Astrocyte (in vitro differentiated cells and primary cell): ENCODE measurements around the gene CHCHD2. TPM values are rescaled to one million over a fixed set of nuclear protein-coding genes. Genes with fewer than 3 reads are reported as not detected.
"Not testable (repeated sequence)": the region's sequence is repeated elsewhere in the genome, so short reads cannot be mapped to it uniquely, and the experiment has no call there.

Source experiments
- DNase-seq: peaks from one replicate; pipeline ENCODE4 v3.0.0-alpha.2; 2010; ENCODE audit warnings: low read depth
- FAIRE-seq: peaks from 2 replicates; lab custom pipeline; 2011; peaks lifted over from hg19 to GRCh38; lab: Jason Lieb, UNC
- H2AFZ ChIP-seq: 2 replicates; pipeline ENCODE4 v1.6.0; 2012; ENCODE audit warnings: low read depth, low read length, inconsistent platforms
- H3K27ac ChIP-seq: 2 replicates; pipeline ENCODE4 v1.5.1; 2011; ENCODE audit warnings: low read depth, low read length, inconsistent platforms
- H3K27me3 ChIP-seq: 2 replicates; pipeline ENCODE4 v1.6.0; 2011; ENCODE audit warnings: low read length, inconsistent platforms; ENCODE audit not compliant: insufficient read depth
- H3K36me3 ChIP-seq: 2 replicates; pipeline ENCODE4 v1.5.1; 2011; ENCODE audit warnings: low read length, inconsistent platforms; ENCODE audit not compliant: insufficient read depth
- H3K4me1 ChIP-seq: 2 replicates; pipeline ENCODE4 v1.5.1; 2011; ENCODE audit warnings: low read length, inconsistent platforms; ENCODE audit not compliant: insufficient read depth
- H3K4me2 ChIP-seq: 2 replicates; pipeline ENCODE4 v1.6.0; 2012; ENCODE audit warnings: low read length, inconsistent platforms
- H3K4me3 ChIP-seq: 2 replicates; pipeline ENCODE4 v1.5.1; 2011; ENCODE audit warnings: low read depth, mild to moderate bottlenecking, low read length, inconsistent platforms; ENCODE audit not compliant: insufficient read depth
- H3K79me2 ChIP-seq: 2 replicates; pipeline ENCODE4 v1.6.0; 2012; ENCODE audit warnings: mild to moderate bottlenecking, low read length, inconsistent platforms; ENCODE audit not compliant: insufficient read depth
- H3K9ac ChIP-seq: 2 replicates; pipeline ENCODE4 v1.6.0; 2012; ENCODE audit warnings: mild to moderate bottlenecking, low read length, inconsistent platforms
- H3K9me3 ChIP-seq: 2 replicates; pipeline ENCODE4 v1.5.1; 2012; ENCODE audit warnings: low read depth, mild to moderate bottlenecking, low read length, inconsistent platforms; ENCODE audit not compliant: insufficient read depth
- H4K20me1 ChIP-seq: 2 replicates; pipeline ENCODE4 v1.6.0; 2012; ENCODE audit warnings: low read length, inconsistent platforms; ENCODE audit not compliant: insufficient read depth
- H3K27ac Mint-ChIP-seq: one replicate; pipeline ENCODE4 v1.8.0; 2021; ENCODE audit warnings: mild to moderate bottlenecking, mixed read lengths; ENCODE audit not compliant: unreplicated experiment
- H3K27me3 Mint-ChIP-seq: one replicate; pipeline ENCODE4 v1.8.0; 2021; ENCODE audit warnings: low read depth, mixed read lengths; ENCODE audit not compliant: unreplicated experiment
- H3K36me3 Mint-ChIP-seq: one replicate; pipeline ENCODE4 v1.8.0; 2021; ENCODE audit warnings: low read depth, mixed read lengths; ENCODE audit not compliant: unreplicated experiment
- H3K4me1 Mint-ChIP-seq: one replicate; pipeline ENCODE4 v1.8.0; 2021; ENCODE audit warnings: low read depth, mixed read lengths; ENCODE audit not compliant: unreplicated experiment
- H3K4me3 Mint-ChIP-seq: one replicate; pipeline ENCODE4 v1.8.0; 2021; ENCODE audit warnings: mild to moderate bottlenecking, moderate library complexity, mixed read lengths; ENCODE audit not compliant: unreplicated experiment
- H3K9me3 Mint-ChIP-seq: one replicate; pipeline ENCODE4 v1.8.0; 2021; ENCODE audit warnings: mild to moderate bottlenecking, mixed read lengths; ENCODE audit not compliant: unreplicated experiment
- EZH2 ChIP-seq: IDR thresholded peaks from 2 replicates; pipeline ENCODE4 v1.6.1; 2012; ENCODE audit warnings: mild to moderate bottlenecking, low read length, inconsistent platforms; ENCODE audit not compliant: insufficient read depth
- total RNA-seq: library from RNA; stranded (reverse); gene quantifications from 2 replicates; pipeline ENCODE4 v1.2.1, GENCODE V29; 2021
- TF ChIP-seq, protein P1 (sequence below): IDR thresholded peaks from 2 replicates; pipeline ENCODE4 v1.5.1; 2011; ENCODE audit warnings: low read depth, mild to moderate bottlenecking, inconsistent platforms, low read length, moderate library complexity; ENCODE audit not compliant: insufficient read depth

The CHCHD2 gene
- total RNA-seq, 1 donor from 2014 or later = not detected

DNA sequence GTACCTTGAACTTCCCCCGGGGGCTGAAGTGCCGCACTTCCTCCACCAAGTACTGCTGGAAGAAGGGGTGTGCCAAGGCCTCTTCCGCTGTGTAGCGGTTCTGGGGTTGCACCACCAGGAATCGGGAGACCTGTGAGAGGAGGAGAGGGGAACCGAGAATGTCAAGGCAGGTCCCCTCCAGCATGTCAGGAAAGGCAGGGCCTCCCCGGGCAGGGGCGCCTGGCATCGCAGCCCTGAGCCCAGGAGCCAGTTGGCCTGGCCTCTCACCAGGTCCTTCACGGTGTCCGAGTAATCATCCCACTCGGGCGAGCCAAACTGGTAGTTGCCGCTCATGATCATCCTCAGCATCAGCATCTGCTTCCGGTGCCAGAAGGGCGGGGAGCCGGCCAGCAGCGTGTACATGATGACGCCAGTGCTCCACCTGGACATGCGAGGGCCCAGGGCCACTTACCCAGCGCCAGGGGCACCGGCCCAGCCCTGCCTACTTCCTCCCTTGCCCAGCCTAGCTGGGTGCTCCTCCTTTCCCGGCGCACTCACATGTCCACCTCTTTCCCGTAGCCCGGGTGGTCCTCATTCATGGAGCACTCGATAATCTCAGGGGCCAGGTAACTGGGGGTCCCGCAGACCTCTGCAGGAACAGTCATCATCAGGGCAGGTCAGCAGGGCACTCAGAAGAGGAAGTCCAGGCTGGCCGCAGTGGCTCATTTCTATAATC lies 24.5 kb downstream of the CHCHD2 start:
- Mint-ChIP-seq H3K27ac (no peak overlapping the region), H3K36me3 (peaks cover 8% of the 10 kb centered on the region), H3K9me3 (no peaks in the 10 kb centered on the region), H3K27me3 (no peaks in the 10 kb centered on the region), H3K4me3 (no peak overlapping the region), H3K4me1 (peaks cover 5% of the 10 kb centered on the region)
- H4K20me1 ChIP-seq = peaks cover 8% of the 10 kb centered on the region
- H3K79me2 ChIP-seq = no peaks in the 10 kb centered on the region
- FAIRE-seq = no peak
- no peak overlapping the region for H3K4me2 ChIP-seq
- H3K9me3 ChIP-seq = no peaks in the 10 kb centered on the region
- no peak overlapping the region for H3K4me3 ChIP-seq
- H3K36me3 ChIP-seq = peaks cover 6% of the 10 kb centered on the region
- no peak overlapping the region for H2AFZ ChIP-seq
- no peak for DNase-seq
- H3K27me3 ChIP-seq = no peaks in the 10 kb centered on the region
- no peak overlapping the region for H3K9ac ChIP-seq
- peaks cover 11% of the 10 kb centered on the region for H3K4me1 ChIP-seq
- TF ChIP-seq, protein P1, sequence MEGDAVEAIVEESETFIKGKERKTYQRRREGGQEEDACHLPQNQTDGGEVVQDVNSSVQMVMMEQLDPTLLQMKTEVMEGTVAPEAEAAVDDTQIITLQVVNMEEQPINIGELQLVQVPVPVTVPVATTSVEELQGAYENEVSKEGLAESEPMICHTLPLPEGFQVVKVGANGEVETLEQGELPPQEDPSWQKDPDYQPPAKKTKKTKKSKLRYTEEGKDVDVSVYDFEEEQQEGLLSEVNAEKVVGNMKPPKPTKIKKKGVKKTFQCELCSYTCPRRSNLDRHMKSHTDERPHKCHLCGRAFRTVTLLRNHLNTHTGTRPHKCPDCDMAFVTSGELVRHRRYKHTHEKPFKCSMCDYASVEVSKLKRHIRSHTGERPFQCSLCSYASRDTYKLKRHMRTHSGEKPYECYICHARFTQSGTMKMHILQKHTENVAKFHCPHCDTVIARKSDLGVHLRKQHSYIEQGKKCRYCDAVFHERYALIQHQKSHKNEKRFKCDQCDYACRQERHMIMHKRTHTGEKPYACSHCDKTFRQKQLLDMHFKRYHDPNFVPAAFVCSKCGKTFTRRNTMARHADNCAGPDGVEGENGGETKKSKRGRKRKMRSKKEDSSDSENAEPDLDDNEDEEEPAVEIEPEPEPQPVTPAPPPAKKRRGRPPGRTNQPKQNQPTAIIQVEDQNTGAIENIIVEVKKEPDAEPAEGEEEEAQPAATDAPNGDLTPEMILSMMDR = no peak
- TF ChIP-seq EZH2 = no peak
- no peak overlapping the region for H3K27ac ChIP-seq

DNA sequence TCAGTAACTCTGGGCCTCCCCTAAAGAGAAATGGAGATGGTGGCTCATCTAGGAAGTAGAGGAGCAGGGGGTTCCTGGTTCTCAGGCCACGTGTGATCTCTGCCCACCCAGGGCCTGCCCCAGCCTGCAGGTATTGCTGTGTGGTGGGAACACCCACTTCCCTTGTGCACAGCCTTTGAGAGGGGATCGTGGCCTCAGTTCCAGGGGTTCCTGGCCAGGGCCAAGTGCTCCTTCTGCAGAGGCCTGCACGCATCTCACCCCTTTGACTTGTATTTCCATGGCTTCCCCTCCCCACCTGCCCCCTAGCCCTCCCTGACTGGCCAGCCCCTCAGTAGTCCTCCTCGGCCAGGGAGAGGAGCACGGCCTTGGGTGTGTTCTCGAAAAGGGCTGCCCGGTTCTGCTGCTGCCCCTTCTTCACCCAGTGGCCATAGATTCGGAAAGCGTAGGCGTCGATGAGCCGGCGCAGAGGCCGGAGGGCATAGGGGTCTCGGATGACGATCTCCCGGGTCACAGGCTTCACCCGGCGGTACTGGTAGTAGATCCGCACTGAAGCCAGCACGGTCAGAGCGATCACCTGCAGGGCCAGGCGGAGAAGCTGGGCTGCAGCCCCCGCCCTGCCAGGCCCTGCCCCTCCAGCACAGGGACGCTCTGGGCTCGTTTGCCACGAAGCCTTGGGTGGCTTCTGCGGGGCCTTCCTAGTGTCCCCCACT lies 25.4 kb downstream of the CHCHD2 start:
- not testable (repeated sequence) for H3K36me3 ChIP-seq, H3K27ac Mint-ChIP-seq, H3K9me3 Mint-ChIP-seq, H3K27ac ChIP-seq, H3K27me3 Mint-ChIP-seq, H3K9me3 ChIP-seq, H3K9ac ChIP-seq, H3K4me3 Mint-ChIP-seq, H3K4me2 ChIP-seq, H3K4me1 Mint-ChIP-seq, H3K27me3 ChIP-seq, FAIRE-seq, DNase-seq, H2AFZ ChIP-seq, H3K4me3 ChIP-seq, H3K79me2 ChIP-seq, H4K20me1 ChIP-seq
- peaks cover 11% of the 10 kb centered on the region for H3K36me3 Mint-ChIP-seq
- peaks cover 11% of the 10 kb centered on the region for H3K4me1 ChIP-seq

DNA sequence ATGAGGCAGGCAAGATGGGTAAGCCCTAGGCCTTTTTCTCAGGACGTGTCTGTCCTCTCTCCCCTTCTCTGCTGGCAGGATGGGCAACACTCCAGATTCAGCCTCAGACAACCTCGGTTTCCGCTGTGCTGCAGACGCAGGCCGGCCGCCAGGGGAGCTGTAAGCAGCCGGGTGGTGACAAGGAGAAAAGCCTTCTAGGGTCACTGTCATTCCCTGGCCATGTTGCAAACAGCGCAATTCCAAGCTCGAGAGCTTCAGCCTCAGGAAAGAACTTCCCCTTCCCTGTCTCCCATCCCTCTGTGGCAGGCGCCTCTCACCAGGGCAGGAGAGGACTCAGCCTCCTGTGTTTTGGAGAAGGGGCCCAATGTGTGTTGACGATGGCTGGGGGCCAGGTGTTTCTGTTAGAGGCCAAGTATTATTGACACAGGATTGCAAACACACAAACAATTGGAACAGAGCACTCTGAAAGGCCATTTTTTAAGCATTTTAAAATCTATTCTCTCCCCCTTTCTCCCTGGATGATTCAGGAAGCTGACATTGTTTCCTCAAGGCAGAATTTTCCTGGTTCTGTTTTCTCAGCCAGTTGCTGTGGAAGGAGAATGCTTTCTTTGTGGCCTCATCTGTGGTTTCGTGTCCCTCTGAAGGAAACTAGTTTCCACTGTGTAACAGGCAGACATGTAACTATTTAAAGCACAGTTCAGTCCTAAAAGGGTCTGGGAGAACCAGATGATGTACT lies 26.7 kb downstream of the CHCHD2 start:
- Mint-ChIP-seq H3K9me3 (no peaks in the 10 kb centered on the region), H3K27me3 (no peaks in the 10 kb centered on the region), H3K36me3 (peaks cover 11% of the 10 kb centered on the region), H3K4me3 (no peak overlapping the region), H3K4me1 (peaks cover 5% of the 10 kb centered on the region), H3K27ac (peak overlapping the region; percentile 69)
- Histone ChIP-seq H3K4me1 (peaks cover 11% of the 10 kb centered on the region), H3K27me3 (no peaks in the 10 kb centered on the region), H3K9me3 (no peaks in the 10 kb centered on the region), H3K27ac (no peak overlapping the region), H3K36me3 (peaks cover 6% of the 10 kb centered on the region), H2AFZ (no peak overlapping the region), H3K4me3 (no peak overlapping the region), H4K20me1 (peaks cover 11% of the 10 kb centered on the region), H3K79me2 (no peaks in the 10 kb centered on the region), H3K4me2 (no peak overlapping the region), H3K9ac (peak overlapping the region; percentile 48)
- FAIRE-seq (no peak), DNase-seq (peak; percentile 57)
- no peak for TF ChIP-seq EZH2
- TF ChIP-seq, protein P1 = peak; percentile 64
